ENCODE data around the gene DPEP1. TPM values are rescaled to one million over a fixed set of nuclear protein-coding genes. Genes with fewer than 3 reads are reported as not detected.

DPEP1 gene
- total RNA-seq, 1 experiment from 2014 or later: 0.49 TPM

DNA sequence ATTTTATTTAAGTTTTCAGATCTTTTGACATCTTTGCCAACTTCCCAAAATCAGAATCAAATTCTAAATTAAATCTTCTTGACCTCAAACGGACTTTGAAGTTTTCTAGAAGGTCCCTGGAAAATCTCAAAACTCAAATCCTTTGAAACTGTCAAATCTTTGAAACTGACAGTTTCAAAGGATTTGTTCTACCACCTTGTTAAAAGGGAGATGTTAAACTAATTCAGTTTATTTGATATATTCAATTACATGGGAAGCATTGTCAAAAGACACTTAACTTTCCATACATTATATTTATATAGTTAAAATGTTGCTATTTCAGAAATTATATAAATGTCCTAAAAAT, 3.4 kb upstream of the DPEP1 start:
- H3K27me3 ChIP-seq (replicated peaks; ENCODE audit: insufficient read depth, low read depth, low read length, poor library complexity): no peaks in the 10 kb centered on the region
- TF ChIP-seq EZH2 (IDR thresholded peaks at IDR 0.05; ENCODE audit: borderline replicate concordance, low read depth, low read length, poor library complexity, severe bottlenecking): no peak
- TF ChIP-seq, protein P1, sequence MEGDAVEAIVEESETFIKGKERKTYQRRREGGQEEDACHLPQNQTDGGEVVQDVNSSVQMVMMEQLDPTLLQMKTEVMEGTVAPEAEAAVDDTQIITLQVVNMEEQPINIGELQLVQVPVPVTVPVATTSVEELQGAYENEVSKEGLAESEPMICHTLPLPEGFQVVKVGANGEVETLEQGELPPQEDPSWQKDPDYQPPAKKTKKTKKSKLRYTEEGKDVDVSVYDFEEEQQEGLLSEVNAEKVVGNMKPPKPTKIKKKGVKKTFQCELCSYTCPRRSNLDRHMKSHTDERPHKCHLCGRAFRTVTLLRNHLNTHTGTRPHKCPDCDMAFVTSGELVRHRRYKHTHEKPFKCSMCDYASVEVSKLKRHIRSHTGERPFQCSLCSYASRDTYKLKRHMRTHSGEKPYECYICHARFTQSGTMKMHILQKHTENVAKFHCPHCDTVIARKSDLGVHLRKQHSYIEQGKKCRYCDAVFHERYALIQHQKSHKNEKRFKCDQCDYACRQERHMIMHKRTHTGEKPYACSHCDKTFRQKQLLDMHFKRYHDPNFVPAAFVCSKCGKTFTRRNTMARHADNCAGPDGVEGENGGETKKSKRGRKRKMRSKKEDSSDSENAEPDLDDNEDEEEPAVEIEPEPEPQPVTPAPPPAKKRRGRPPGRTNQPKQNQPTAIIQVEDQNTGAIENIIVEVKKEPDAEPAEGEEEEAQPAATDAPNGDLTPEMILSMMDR (conservative IDR thresholded peaks at IDR 0.05; ENCODE audit: low read depth, low read length): no peak
- intact Hi-C loops (cut with micrococcal nuclease; ENCODE audit: unreplicated experiment): no loop called here
- H3K9me3 ChIP-seq (ENCODE audit: low read depth, low read length, poor library complexity, severe bottlenecking): no peaks in the 10 kb centered on the region
- DNase-seq (ENCODE audit: low spot score): no peak
- POLR2A ChIA-PET (ENCODE audit: low non-redundant PET): no interaction called here
- BruUV-seq (replicated peaks): no TSS peak
- no peak overlapping the region for H3K4me3 ChIP-seq (ENCODE audit: low read depth, low read length, poor library complexity, severe bottlenecking)
- H3K36me3 ChIP-seq (ENCODE audit: insufficient read depth, low read length, poor library complexity, severe bottlenecking): no peaks in the 10 kb centered on the region
- H3K4me1 ChIP-seq (ENCODE audit: insufficient read depth, low read length, poor library complexity, severe bottlenecking): no peaks in the 10 kb centered on the region
- no peak overlapping the region for H3K27ac ChIP-seq (ENCODE audit: low read depth, low read length, poor library complexity, severe bottlenecking)
- CTCF ChIA-PET: no interaction called here

DNA sequence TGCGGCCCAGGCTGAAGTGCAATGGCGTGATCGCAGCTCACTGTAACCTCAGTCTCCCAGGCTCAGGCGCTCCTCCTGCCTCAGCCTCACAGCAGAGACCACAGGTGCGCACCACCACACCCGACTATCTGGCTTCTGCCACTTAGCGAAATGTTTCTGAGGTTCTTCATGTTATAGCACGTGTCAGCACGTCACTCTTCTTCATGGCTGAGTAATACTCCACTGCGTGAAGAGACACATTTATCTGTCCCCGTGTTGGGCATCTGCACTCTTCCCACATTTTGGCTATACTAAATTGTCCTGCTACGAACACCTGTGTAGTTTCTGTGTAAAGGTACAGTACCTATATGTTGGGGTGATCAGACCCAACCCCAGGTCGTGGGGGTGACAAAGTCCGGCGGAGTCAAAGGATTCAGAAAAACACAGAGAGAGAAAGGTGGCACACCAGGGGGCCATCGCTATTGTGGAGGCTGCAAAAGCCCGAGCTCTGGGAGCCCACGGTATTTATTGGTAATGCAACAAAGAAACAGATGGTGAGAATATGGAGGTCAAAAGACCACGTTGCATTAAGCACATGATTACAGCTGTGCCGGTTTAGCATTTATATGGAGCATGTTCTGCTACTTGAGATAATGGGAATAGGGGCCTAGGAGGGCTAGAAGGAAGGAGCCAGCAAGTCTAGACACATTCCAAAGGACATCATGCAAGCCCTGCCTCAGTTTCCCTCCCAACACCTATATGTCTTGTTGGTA, 851 bp upstream of the DPEP1 start:
- no TSS peak for BruUV-seq (replicated peaks)
- POLR2A ChIA-PET (ENCODE audit: low non-redundant PET): no interaction called here

DNA sequence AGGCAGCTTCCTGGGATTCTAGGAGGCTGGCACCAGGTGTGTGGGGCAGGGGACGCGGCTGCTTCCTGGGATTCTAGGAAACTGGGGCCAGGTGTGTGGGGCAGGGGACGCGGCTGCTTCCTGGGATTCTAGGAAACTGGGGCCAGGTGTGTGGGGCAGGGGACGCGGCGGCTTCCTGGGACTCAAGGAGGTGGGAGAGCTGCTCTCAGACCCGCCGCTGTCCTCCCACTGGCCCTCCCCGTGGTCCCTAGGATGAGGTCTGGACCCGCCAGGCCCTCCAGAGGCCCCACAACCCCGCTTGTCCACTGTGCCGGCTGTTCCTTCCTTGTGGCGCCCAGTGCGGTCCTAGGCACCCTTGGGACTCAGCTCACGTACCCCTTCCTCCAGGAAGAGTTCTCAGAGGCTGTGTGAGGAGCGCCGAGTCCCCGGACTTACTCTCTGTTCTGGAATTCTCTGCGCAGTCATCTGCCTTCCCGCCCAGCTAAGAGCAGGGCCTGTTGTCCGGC, 565 bp downstream of the DPEP1 start:
- no peaks in the 10 kb centered on the region for H3K9me3 ChIP-seq (ENCODE audit: low read depth, low read length, poor library complexity, severe bottlenecking)
- H3K27me3 ChIP-seq (replicated peaks; ENCODE audit: insufficient read depth, low read depth, low read length, poor library complexity): no peaks in the 10 kb centered on the region
- no peak for TF ChIP-seq EZH2 (IDR thresholded peaks at IDR 0.05; ENCODE audit: borderline replicate concordance, low read depth, low read length, poor library complexity, severe bottlenecking)
- TF ChIP-seq, protein P1 (conservative IDR thresholded peaks at IDR 0.05; ENCODE audit: low read depth, low read length): no peak
- H3K36me3 ChIP-seq (ENCODE audit: insufficient read depth, low read length, poor library complexity, severe bottlenecking): no peaks in the 10 kb centered on the region
- no TSS peak for BruUV-seq (replicated peaks)
- intact Hi-C loops (cut with micrococcal nuclease; ENCODE audit: unreplicated experiment): no loop called here
- H3K4me1 ChIP-seq (ENCODE audit: insufficient read depth, low read length, poor library complexity, severe bottlenecking): peaks cover 19% of the 10 kb centered on the region
- no peak overlapping the region for H3K27ac ChIP-seq (ENCODE audit: low read depth, low read length, poor library complexity, severe bottlenecking)
- no peak overlapping the region for H3K4me3 ChIP-seq (ENCODE audit: low read depth, low read length, poor library complexity, severe bottlenecking)
- DNase-seq (ENCODE audit: low spot score): no peak
- ChIA-PET CTCF (no interaction called here), POLR2A (ENCODE audit: low non-redundant PET) (no interaction called here)

More for the DNA sequence above, 851 bp upstream of the DPEP1 start:
- Histone ChIP-seq H3K27ac (ENCODE audit: low read depth, low read length, poor library complexity, severe bottlenecking) (no peak overlapping the region), H3K9me3 (ENCODE audit: low read depth, low read length, poor library complexity, severe bottlenecking) (no peaks in the 10 kb centered on the region), H3K4me1 (ENCODE audit: insufficient read depth, low read length, poor library complexity, severe bottlenecking) (peaks cover 14% of the 10 kb centered on the region), H3K27me3 (replicated peaks; ENCODE audit: insufficient read depth, low read depth, low read length, poor library complexity) (no peaks in the 10 kb centered on the region), H3K36me3 (ENCODE audit: insufficient read depth, low read length, poor library complexity, severe bottlenecking) (no peaks in the 10 kb centered on the region), H3K4me3 (ENCODE audit: low read depth, low read length, poor library complexity, severe bottlenecking) (no peak overlapping the region)
- intact Hi-C loops (cut with micrococcal nuclease; ENCODE audit: unreplicated experiment): no loop called here
- TF ChIP-seq, protein P1 (conservative IDR thresholded peaks at IDR 0.05; ENCODE audit: low read depth, low read length): no peak
- TF ChIP-seq EZH2 (IDR thresholded peaks at IDR 0.05; ENCODE audit: borderline replicate concordance, low read depth, low read length, poor library complexity, severe bottlenecking): no peak
- DNase-seq (ENCODE audit: low spot score): no peak
- CTCF ChIA-PET: no interaction called here
